Testis (tissue), 2 donors: ENCODE measurements around the gene ESPN.

ENCODE experiments used
- CTCF ChIP-seq, 3 experiments: fragments of 450-650 bp in 2 of 3; fragments of 200-600 bp in 1 of 3; sonication (generic) in 1 of 3; IDR thresholded peaks; one replicate each; pipeline ENCODE4 v1.5.1; 2016 to 2019; ENCODE audit warnings: antibody characterized with exemption in 3 of 3, mild to moderate bottlenecking in 2 of 3, moderate library complexity in 1 of 3
- POLR2A ChIP-seq: fragments of 450-650 bp; IDR thresholded peaks from one replicate; pipeline ENCODE4 v1.6.1; 2017; ENCODE audit warnings: antibody characterized with exemption, mild to moderate bottlenecking, moderate library complexity

- TF ChIP-seq CTCF (IDR thresholded peaks at IDR 0.05) (no peak), POLR2A (no peak)
Observed at GRCh38 chr1:6380037-6380436, 44.5 kb upstream of the ESPN start.
